Neural progenitor cell (in vitro differentiated cells): ENCODE results near the gene SH3TC1.

ENCODE experiments used
- EZH2 ChIP-seq: fragments of 200-600 bp; sonication (generic); IDR thresholded peaks from 2 replicates; pipeline ENCODE4 v1.6.1; 2017; ENCODE audit warnings: antibody characterized with exemption, mild to moderate bottlenecking, moderate library complexity
- TF ChIP-seq, protein P1 (sequence below): fragments of 200-600 bp; sonication (generic); IDR thresholded peaks from 2 replicates; pipeline ENCODE4 v1.5.1; 2017; ENCODE audit warnings: antibody characterized with exemption, mild to moderate bottlenecking

DNA sequence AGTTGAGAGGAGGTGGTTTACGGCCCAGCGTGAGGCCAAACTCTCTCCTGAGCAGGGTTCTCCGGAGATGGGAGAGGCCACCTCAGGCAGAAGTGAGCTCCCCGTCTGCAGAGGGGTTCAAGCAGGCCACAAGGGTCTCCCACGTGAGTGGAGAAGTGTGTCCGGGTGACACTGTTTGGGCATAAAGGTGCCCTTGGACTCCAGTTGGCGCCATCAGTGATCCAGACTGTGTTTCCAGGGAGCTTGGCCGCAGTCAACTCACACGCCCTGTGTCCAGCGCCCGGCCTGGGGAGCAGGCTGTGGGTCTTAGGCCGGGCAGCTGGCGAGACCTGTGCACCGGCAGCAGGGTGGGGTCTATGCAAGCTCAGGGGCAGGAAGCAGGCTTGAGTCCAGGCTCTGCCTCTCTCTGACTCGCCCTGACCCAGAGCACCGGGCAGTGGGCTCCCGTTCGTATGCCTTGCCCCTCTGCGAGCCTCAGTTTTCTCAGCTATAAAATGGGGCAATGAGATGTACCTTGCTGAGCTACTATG is 45.9 kb downstream of the SH3TC1 start:
- TF ChIP-seq, protein P1, sequence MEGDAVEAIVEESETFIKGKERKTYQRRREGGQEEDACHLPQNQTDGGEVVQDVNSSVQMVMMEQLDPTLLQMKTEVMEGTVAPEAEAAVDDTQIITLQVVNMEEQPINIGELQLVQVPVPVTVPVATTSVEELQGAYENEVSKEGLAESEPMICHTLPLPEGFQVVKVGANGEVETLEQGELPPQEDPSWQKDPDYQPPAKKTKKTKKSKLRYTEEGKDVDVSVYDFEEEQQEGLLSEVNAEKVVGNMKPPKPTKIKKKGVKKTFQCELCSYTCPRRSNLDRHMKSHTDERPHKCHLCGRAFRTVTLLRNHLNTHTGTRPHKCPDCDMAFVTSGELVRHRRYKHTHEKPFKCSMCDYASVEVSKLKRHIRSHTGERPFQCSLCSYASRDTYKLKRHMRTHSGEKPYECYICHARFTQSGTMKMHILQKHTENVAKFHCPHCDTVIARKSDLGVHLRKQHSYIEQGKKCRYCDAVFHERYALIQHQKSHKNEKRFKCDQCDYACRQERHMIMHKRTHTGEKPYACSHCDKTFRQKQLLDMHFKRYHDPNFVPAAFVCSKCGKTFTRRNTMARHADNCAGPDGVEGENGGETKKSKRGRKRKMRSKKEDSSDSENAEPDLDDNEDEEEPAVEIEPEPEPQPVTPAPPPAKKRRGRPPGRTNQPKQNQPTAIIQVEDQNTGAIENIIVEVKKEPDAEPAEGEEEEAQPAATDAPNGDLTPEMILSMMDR, result no peak
- no peak for TF ChIP-seq EZH2
